NOMO-1 treated with dmso at 0.1 percent for 144 hours (cell line): ENCODE data around the gene FBXW10.
"Not testable (repeated sequence)": the region's sequence is repeated elsewhere in the genome, so short reads cannot be mapped to it uniquely, and the experiment has no call there.

ENCODE experiments used
- DNase-seq: peaks from one replicate; lab custom pipeline; 2025; ENCODE audit not compliant: unreplicated experiment; lab: John Stamatoyannopoulos, UW

FBXW10 gene, protein sequence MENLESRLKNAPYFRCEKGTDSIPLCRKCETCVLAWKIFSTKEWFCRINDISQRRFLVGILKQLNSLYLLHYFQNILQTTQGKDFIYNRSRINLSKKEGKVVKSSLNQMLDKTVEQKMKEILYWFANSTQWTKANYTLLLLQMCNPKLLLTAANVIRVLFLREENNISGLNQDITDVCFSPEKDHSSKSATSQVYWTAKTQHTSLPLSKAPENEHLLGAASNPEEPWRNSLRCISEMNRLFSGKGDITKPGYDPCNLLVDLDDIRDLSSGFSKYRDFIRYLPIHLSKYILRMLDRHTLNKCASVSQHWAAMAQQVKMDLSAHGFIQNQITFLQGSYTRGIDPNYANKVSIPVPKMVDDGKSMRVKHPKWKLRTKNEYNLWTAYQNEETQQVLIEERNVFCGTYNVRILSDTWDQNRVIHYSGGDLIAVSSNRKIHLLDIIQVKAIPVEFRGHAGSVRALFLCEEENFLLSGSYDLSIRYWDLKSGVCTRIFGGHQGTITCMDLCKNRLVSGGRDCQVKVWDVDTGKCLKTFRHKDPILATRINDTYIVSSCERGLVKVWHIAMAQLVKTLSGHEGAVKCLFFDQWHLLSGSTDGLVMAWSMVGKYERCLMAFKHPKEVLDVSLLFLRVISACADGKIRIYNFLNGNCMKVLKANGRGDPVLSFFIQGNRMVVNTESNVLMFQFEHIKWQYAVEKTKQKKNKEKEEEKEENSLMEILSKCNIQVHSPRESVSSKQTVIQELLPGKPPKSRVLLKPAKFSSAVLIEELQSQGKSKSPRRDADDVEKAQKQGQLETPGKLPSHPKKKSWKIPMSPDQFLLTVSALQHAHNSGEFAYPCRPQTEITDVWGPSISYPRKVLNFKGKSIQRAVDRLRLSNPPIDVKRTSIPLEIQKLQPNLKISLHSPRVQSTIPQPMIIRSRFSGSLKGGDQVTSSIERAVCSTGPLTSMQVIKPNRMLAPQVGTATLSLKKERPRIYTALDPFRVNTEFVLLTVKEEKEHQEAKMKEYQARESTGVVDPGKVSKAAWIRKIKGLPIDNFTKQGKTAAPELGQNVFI

DNA sequence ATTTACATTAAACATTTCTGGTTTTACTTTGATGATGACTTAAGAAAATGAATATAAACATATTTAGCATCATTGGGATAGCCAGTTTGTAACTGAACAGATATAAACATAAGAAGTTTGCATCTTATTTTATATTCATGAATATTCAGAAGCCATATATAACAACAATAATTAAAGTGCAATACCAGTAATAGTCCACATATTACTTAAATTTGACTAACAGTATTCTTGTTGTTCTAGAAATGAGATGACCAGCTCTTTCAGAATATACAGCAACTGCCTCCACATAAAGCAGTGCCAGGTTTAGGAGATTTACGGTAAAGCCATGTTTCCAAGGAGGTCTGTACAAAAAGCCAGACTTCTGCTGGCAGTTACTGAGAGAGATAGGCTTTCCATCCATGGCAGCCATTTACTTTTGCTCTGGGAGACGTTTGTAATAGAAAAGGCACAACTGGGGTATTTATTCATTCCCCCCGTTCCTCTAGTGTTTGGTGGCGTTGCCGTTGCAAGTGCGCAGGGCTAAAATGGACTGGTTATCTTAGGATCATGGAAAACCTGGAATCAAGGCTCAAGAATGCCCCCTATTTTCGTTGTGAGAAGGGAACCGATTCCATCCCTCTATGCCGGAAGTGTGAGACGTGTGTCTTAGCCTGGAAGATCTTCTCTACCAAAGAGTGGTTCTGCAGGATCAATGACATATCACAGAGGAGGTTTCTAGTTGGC lies at the start of gene FBXW10:
FBXW10 (plus strand) TSS at position 356 of the 723 bp plus-strand sequence; CDS start at position 547, 191 bp downstream.
- DNase-seq = not testable (repeated sequence)

- DNase-seq = not testable (repeated sequence)
Observed at GRCh38 chr17:18695143-18695542, 48.7 kb upstream of the FBXW10 start.

DNA sequence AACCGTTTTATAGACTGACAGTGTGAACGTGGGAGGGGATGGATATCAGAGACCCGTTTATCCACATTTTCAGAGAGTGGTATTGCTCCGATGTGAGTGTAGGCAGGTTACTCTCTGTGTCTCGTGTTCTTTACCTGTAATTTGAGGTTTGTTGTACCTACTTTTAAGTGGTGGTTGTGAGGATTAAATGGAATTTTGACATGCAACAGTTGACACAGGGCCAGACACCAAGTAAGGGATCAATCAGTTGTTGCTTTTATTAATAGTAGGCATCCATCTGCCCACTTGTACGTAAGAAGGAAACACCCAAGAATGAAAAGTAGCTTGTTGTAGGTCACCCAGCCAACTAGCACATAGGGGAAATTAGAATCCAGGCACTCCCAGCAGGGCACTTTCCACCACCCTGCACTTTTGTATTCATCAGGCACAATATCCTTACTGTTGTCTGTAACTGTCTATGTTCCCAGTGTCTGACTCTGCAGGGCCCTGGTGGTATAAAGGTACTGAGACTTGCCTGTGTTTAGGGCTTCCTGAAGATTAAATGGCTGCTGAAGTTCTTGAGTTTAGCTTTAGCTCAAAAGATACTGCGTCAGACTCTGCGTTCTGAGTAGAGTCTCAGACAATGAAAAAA lies 45.3 kb upstream of the FBXW10 start:
- not testable (repeated sequence) for DNase-seq

DNA sequence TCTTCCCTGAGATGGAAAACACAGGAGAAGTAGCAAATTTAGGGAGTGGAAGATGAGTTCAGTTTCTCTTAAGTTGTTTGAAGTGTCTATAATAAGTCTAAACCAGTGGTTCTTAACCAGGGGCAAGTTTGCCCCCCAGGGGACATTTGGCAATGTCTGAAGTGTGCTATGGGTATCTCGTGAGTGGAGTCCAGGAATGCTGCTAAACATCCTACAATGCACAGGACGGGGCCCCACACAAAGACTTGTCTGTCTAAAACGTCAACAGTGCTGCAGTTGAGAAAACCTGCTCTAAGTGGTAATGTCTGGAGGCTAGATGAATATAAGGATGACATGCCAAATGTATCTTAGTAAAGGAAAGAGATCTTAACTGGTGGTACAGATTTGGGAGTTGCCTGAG lies 37.9 kb upstream of the FBXW10 start:
- DNase-seq = not testable (repeated sequence)

- DNase-seq = not testable (repeated sequence)
Observed at GRCh38 chr17:18708215-18708614, 35.6 kb upstream of the FBXW10 start.

- DNase-seq = not testable (repeated sequence)
Observed at GRCh38 chr17:18712354-18712999, 31.4 kb upstream of the FBXW10 start.

GRCh38 chr17:18718643-18719427 lies 25.0 kb upstream of the FBXW10 start:
- not testable (repeated sequence) for DNase-seq

GRCh38 chr17:18719428-18720110 lies 24.3 kb upstream of the FBXW10 start:
- DNase-seq = not testable (repeated sequence)

DNA sequence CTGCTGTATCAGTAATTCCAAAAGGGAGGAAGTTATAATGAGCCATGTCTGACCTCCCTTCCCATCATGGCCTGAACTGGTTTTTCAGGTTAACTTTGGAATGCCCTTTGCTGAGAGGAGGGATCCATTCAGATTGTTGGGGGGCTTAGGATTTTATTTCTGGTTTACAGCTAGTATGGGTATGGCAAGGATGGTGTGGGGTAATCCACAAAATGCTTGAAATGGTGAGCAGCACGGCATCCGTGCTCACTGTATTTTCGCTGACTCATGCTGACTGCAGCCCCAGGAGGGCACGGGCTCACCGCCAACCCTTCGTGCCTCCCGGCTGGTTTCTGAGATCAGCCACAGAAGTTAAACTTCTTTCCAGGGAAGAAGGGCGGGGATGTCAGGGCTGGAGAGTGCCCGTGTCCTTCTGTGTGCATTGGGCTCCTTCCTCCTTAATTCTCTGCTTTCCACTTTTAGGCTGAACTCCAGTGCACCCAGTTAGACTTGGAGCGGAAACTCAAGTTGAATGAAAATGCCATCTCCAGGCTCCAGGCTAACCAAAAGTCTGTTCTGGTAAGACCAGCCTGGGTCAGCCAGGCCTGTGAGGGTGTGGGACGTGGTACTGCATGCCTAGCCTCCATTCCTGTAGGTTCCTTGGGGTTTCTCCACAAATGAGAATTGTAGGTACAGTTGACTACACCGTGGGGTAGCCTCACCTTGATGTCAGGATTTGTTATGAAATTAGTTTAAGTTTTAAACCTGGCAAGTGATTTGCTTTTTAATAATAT lies 21.9 kb upstream of the FBXW10 start:
- DNase-seq = not testable (repeated sequence)

DNA sequence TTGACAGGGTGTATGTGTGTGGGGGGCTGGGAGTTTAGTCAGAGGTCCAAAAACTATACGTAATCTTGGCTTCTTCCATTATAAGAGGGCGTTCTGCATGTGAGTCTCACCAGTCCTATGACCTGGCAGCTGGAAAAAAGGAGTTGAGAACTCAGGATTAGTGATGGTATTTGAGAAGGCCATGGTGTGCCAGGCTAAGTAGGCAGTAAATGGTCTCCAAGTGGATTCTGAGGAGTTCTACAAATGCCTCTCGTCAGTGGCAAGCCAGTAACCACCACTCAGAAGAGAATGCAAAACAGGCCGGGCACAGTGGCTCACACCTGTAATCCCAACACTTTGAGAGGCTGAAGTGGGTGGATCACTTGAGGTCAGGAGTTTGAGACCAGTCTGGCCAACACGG lies 21.2 kb upstream of the FBXW10 start:
- DNase-seq = not testable (repeated sequence)

DNA sequence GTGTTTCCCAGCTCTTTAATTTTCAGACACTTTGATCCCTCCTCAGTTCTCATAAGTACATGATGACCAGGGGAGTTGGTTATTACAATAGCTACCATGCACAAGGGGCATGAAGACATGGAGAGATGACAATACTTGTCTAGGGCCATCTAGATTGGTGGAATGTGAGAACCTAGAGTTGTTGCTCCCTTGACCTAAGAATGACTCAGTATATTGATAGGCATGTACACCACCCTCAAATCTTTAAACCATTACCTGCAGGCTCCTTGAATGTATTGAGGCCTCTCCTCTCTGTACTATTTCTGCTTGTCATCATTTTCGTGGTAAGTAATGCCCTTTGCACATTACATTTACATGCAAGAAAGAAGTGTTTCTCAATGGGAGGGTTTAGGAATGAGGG lies 20.3 kb upstream of the FBXW10 start:
- not testable (repeated sequence) for DNase-seq

- not testable (repeated sequence) for DNase-seq
Observed at GRCh38 chr17:18732438-18732837, 11.4 kb upstream of the FBXW10 start.

DNA sequence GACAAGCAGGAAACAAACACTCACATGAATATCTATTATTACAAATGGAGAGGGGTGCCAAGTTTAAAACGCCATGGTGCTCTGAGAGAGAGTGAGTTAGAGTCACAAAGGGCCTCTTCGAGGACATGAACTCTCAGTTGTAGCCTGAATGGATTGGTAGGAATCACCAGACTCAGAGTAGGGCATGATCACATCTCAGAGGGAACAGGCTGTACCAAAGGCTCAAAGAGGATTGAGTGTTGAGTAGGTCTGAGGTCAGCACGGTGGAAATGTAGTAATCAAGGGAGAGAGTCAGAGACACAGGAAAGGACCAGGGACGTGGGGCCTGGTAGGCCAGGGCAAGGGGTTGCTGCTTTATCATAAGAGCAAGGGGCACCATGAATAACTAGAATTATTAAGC lies 10.5 kb upstream of the FBXW10 start:
- DNase-seq = not testable (repeated sequence)

GRCh38 chr17:18739616-18740391 lies 4.0 kb upstream of the FBXW10 start:
- DNase-seq = not testable (repeated sequence)

DNA sequence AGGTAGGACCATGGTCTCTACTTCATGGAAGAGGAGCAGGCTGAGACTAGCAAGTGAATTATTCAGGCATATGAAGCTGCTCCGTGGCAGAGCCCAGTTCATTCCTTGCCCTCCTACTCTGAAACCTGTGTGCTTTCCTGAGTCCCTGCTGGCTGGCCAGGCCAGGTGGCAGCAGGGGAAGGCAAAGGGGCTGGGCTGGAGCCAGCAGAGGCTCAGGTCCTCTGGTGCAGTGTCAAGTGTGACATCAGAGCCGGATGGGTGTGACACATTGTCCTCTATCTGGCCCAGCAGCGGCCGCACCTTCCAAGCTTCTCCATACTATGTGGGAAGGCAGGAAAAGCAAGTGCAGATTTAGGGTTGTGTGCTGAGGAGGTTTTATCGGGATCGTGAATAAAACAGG lies 2.6 kb upstream of the FBXW10 start:
- DNase-seq = not testable (repeated sequence)

DNA sequence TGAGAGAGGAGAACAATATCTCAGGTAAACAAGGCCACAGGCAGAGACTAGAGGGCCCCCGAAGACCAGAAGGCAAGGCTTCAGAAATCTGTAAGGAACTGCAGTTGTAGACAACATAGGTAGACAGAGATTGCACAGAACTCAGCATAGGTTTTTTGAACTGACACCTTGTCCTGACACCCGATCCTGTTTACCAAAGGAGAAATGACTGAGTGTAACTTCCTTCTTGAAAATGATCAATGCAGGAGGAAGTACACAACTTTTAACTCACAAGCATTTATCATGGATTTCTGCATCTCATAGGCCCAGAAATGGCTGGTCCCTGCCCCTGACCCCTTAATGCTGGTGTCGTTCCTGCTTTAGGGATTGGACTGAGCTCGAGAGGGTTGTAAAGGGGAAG lies 872 bp downstream of the FBXW10 start:
- DNase-seq = not testable (repeated sequence)

DNA sequence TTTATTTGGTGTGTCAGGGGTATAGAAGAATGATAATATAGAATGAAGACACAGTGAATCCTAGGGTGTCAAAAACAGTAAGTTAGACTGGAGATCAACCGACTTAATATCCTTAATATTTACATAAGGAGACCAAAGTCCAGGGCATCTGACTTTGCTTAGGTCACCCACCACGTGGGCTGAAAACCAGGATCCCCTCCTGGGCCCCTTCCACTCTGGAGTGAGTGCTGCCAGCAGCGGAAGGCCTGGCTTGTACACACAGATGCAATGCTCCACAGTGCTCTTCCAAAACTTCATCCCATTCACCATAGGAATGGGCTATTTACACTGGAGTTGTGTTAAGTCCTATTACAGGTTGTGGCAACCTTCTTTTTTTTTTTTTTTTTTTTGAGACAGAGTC lies 2.7 kb downstream of the FBXW10 start:
- DNase-seq = not testable (repeated sequence)
